Right lobe of liver (tissue), 6 donors: ENCODE measurements around the gene SNX5. TPM values are rescaled to one million over a fixed set of nuclear protein-coding genes. Genes with fewer than 3 reads are reported as not detected.

Experiments
- ATAC-seq, 4 donors: fragments of 200-7000 bp; cut with Tn5 transposase; one replicate each; pipeline ENCODE4 v1.9.1; 2020; ENCODE audit warnings: mild to moderate bottlenecking in 4 of 4, moderate library complexity in 4 of 4
- DNase-seq, 3 donors: peaks; one replicate each; pipeline ENCODE4 v3.0.0-alpha.2; 2020
- H3K27ac ChIP-seq, 3 donors: fragments of 200-600 bp; one replicate each; pipeline ENCODE4 v1.8.0; 2022
- H3K27me3 ChIP-seq, 2 donors: fragments of 200-600 bp; one replicate each; pipeline ENCODE4 v1.8.0; 2022
- H3K36me3 ChIP-seq, 4 donors: fragments of 200-600 bp; sonication (generic) in 1 of 4; one replicate each; pipeline versions ENCODE4 v1.5.1 to v1.8.0; 2017 to 2022; ENCODE audit warnings: control low read depth in 1 of 4
- H3K4me1 ChIP-seq, 4 donors: fragments of 200-600 bp; sonication (generic) in 1 of 4; one replicate each; pipeline versions ENCODE4 v1.5.1 to v1.8.0; 2017 to 2022; ENCODE audit warnings: control low read depth in 1 of 4
- H3K4me3 ChIP-seq, 3 donors: fragments of 200-600 bp; one replicate each; pipeline ENCODE4 v1.8.0; 2022
- H3K9me3 ChIP-seq, 4 donors: fragments of 200-600 bp; sonication (generic) in 1 of 4; one replicate each; pipeline versions ENCODE4 v1.5.1 to v1.8.0; 2017 to 2022; ENCODE audit warnings: control low read depth in 1 of 4
- POLR2A ChIP-seq: fragments of 450-650 bp; IDR thresholded peaks from one replicate; pipeline ENCODE4 v1.6.1; 2017; ENCODE audit warnings: antibody characterized with exemption, mild to moderate bottlenecking
- WGBS: methylation state at CpG from one replicate; pipeline ENCODE4 v1.1.6; 2018; ENCODE audit warnings: low coverage, low lambda C conversion rate; ENCODE audit not compliant: insufficient coverage; ENCODE audit errors: missing lambda C conversion rate; 5-methylcytosine and 5-hydroxymethylcytosine counted together
- intact Hi-C, 2 donors: fragments of 100-400 bp; cut with DNase I; formaldehyde crosslinking; loops; one replicate each; pipeline versions ENCODE4 v1.11.2 to v1.14.1; 2022
- total RNA-seq, 6 experiments: library from RNA; depleted of rRNA in 2 of 6; stranded (reverse); fragments of >200 nt in 2 of 6; fragmentation: NEBNext Ultra II Directional in 3 of 6; extraction: Animal tissue kit (Norgen Biotek cat#: 25700) in 3 of 6; gene quantifications; one replicate each; pipeline versions ENCODE4 v1.1.0 to v1.2.4, GENCODE V29; 2016 to 2023
- TF ChIP-seq, protein P1 (sequence below), 4 donors: fragments of 200-600 bp in 3 of 4; fragments of 450-650 bp in 1 of 4; IDR thresholded peaks; one replicate each; pipeline versions ENCODE4 v1.5.1 to v1.8.0; 2016 to 2022; ENCODE audit warnings: antibody characterized with exemption in 4 of 4, mild to moderate bottlenecking in 2 of 4
- donor health status: DM: no; HTN: yes; CAD: no.
- donor health status: DM: no; HTN: no; CAD: no.
- donor health status: DM: no; HTN: no; CAD: no.
- donor health status: DM: no; HTN: yes; CAD: no.
- donor health status: DM: no; HTN: yes; CAD: no.

SNX5 gene
- total RNA-seq, 6 experiments from 2014 or later, result 32.6 to 74.5 (median 46.0) TPM

DNA sequence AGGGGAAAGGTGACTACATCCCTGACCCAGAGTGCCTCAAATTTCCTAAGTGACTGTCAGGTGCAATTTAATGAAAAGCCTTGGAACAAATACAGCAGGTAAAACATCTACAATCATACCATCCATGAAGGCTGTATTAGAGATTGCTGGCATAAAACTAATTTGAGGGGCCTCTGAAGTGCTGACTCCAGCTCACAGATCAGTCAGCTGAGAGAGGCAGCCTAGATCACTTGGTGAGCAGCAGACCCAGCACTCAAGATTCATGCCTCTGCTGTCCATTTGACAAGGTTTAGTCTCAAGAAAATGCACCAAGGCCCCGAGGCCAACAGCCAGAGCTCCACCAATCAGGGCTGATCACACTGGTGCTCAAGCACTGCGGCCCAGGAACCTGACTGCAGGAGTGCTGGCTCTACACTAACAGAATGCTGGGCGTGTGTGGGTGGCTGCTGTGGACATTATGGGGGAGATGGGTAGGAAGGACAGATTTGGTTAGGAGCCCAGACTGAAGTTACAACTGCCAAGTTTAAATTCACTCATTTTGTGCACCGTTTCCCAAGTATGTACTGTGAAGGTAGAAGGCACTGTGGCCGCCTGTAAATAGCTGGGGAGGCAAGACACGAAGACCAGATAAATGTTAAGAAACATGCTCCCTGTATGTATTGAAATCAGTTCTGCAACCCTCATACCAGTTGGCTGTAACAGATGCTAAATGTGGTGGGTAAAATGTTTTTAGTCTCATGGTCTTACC is 28.2 kb downstream of the SNX5 start:
- TF ChIP-seq, protein P1, sequence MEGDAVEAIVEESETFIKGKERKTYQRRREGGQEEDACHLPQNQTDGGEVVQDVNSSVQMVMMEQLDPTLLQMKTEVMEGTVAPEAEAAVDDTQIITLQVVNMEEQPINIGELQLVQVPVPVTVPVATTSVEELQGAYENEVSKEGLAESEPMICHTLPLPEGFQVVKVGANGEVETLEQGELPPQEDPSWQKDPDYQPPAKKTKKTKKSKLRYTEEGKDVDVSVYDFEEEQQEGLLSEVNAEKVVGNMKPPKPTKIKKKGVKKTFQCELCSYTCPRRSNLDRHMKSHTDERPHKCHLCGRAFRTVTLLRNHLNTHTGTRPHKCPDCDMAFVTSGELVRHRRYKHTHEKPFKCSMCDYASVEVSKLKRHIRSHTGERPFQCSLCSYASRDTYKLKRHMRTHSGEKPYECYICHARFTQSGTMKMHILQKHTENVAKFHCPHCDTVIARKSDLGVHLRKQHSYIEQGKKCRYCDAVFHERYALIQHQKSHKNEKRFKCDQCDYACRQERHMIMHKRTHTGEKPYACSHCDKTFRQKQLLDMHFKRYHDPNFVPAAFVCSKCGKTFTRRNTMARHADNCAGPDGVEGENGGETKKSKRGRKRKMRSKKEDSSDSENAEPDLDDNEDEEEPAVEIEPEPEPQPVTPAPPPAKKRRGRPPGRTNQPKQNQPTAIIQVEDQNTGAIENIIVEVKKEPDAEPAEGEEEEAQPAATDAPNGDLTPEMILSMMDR (IDR thresholded peaks at IDR 0.05), result no peak
- no peak for TF ChIP-seq POLR2A
- ATAC-seq (peak in 2 of 4 donors; percentile 13 to 40), DNase-seq (no peak)
- no peaks in the 10 kb centered on the region for H3K4me1 ChIP-seq
- no peaks in the 10 kb centered on the region for H3K9me3 ChIP-seq
- intact Hi-C loops, result no loop called here
- WGBS, result 36% methylated on average over 6 of the region's 6 CpGs
- H3K27ac ChIP-seq, result no peak overlapping the region
- no peaks in the 10 kb centered on the region for H3K27me3 ChIP-seq
- H3K4me3 ChIP-seq, result no peak overlapping the region
- peaks cover 0 to 35% (median 16%) of the 10 kb centered on the region in 4 donors for H3K36me3 ChIP-seq

DNA sequence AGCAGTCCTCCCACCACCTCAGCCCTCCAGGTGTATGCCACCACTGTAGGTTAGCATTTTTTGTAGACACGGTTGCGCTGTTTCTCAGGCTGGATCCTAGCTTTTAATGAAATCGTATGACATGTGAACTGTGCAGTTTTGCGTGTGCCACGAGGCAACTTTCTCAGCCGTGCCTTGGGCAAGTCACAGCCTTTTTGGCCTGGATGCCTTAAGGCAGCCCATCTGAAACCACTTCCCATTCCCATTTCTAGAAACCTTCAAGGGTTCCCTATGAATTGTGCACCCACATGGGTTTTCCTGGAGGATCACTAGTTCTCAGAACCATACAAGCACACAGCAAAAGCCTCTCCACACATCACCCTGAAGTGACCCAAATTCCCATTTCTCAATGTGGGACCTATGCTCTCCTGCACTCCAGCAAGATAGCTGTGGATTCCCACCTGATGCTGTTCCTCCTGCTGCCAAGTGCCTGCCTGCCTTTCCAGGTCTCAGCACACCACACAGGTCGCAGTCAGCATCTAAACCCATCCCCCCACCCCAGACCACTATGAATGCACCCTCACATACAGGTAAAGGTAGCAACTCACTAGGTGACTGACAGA is 28.9 kb downstream of the SNX5 start:
- no peaks in the 10 kb centered on the region for H3K4me1 ChIP-seq
- DNase-seq (no peak), ATAC-seq (peak in 3 of 4 donors; percentile 3 to 23 (median 4))
- TF ChIP-seq, protein P1 (IDR thresholded peaks at IDR 0.05), result no peak
- TF ChIP-seq POLR2A, result no peak
- H3K9me3 ChIP-seq, result no peaks in the 10 kb centered on the region
- peaks cover 0 to 28% (median 16%) of the 10 kb centered on the region in 4 donors for H3K36me3 ChIP-seq
- no peak overlapping the region for H3K27ac ChIP-seq
- no peaks in the 10 kb centered on the region for H3K27me3 ChIP-seq
- no peak overlapping the region for H3K4me3 ChIP-seq
- WGBS, result 40% methylated on average over 6 of the region's 7 CpGs
- intact Hi-C loops, result no loop called here

DNA sequence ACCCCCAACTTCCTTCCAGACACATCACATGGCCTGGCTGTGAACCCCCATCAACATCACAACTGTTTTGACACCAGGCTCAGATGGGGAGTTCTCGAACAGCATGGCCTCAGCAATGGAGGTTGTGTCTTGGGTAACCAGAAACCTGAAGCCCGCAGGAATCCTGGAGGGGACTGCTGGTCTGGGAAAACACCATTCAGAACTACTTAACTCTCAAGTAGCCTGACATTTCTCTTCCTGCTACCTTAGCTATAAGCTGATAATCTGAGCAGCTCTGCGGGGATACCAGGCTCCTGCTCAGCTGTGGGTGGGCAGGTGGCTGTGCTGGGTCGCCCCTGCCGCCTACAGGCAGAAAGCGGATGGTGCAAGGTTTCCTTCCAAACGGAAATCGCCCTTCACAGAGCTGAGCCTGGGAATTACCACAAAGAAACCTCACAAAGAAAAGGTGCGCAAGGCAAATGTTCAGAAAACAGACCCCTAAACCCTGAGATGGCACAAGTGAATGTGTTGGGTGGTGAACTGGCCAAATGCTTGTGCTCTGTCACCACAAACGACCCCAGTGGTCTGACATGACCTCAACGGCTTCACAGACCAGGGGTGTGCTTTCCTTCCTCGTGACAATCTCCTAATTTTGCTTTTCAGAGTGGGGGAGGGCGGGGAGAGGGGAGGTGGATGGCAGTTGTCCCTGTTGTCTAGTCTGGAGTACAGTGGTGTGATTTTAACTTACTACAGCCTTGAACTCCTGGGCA is 29.5 kb downstream of the SNX5 start:
- peaks cover 0 to 23% (median 15%) of the 10 kb centered on the region in 4 donors for H3K36me3 ChIP-seq
- no peak overlapping the region for H3K27ac ChIP-seq
- H3K4me1 ChIP-seq, result no peaks in the 10 kb centered on the region
- no peaks in the 10 kb centered on the region for H3K27me3 ChIP-seq
- TF ChIP-seq POLR2A, result no peak
- TF ChIP-seq, protein P1 (IDR thresholded peaks at IDR 0.05), result peak; percentile 82 to 86 (median 83)
- intact Hi-C loops, result no loop called here
- H3K9me3 ChIP-seq, result no peaks in the 10 kb centered on the region
- H3K4me3 ChIP-seq, result no peak overlapping the region
- WGBS, result 8% methylated on average over 10 of the region's 13 CpGs
- ATAC-seq (peak; percentile 92 to 94 (median 92)), DNase-seq (peak in 2 of 3 donors; percentile 65 to 76)

DNA sequence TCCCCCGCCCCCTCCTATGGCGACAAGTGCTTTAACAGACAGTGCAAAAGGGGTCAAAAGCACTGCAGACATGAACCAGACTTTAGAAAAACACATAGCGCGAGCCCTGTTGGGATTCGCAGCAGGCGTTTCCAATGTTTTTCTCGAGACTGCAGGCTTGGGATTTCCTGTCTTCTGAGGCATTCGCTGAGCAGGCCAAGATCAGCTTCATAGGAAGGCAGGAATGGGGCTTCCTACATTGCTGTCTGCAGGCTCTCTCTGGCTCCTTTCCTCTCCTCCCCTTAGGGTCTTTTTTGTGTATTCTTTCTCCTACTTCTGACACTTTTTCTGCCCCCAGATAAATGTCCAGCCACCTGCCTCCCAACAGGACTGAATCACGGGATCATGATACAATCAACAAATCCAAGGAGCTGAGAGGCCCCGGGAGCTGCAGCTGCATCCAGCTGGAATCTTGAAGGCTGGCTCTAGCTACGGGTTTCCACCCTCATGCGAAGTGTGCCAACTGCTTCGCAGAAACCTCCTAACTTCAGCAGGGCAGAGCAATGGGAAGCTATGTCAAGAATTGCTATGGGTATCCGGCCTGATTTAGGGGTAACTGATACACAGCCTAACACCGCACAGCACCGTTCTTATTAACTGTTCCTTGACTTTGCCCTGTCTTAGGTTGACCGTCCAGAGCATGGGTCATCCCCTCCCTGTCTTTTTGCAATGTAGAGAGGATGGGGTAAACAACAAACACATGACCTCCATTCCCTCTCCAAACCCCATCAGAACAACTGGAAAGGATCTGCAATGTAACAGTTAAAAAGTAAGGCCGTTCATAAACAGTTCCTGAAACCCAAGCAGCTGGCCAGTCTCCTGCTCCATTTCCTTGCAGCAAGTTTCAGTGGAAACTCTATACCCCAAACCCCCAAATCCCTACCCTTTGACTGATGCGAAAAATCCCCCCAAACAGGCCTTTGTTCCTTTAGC is 31.5 kb downstream of the SNX5 start:
- Histone ChIP-seq H3K36me3 (peaks cover 0 to 5% (median 4%) of the 10 kb centered on the region in 4 donors), H3K27ac (peak overlapping the region in 1 of 3 donors; percentile 8), H3K9me3 (no peaks in the 10 kb centered on the region), H3K27me3 (no peaks in the 10 kb centered on the region), H3K4me1 (no peaks in the 10 kb centered on the region), H3K4me3 (no peak overlapping the region)
- WGBS, result 53% methylated on average over 15 of the region's 19 CpGs
- ATAC-seq, result peak; percentile 4 to 30 (median 15)
- TF ChIP-seq, protein P1 (IDR thresholded peaks at IDR 0.05), result no peak
- TF ChIP-seq POLR2A, result no peak
- DNase-seq, result no peak
- intact Hi-C loops, result no loop called here
